PC-9 (cell line): ENCODE results near the gene CLDN20. TPM values are rescaled to one million over a fixed set of nuclear protein-coding genes. Genes with fewer than 3 reads are reported as not detected.

Source experiments
- BruUV-seq: library from RNA; stranded (reverse); fragments of 400-500 nt; replicated peaks from 2 replicates; lab custom pipeline; 2021; lab: Mats Ljungman, UMichigan
- CTCF ChIA-PET: fragments of 300-600 bp; sonication (Branson Sonifier 250); formaldehyde crosslinking; loops from one replicate; lab custom pipeline; 2022; ENCODE audit warnings: antibody characterized with exemption; lab: Charles Lee
- POLR2A ChIA-PET: fragments of 300-600 bp; sonication (Branson Sonifier 250); formaldehyde crosslinking; loops from one replicate; lab custom pipeline; 2022; ENCODE audit warnings: antibody characterized with exemption; ENCODE audit not compliant: unreplicated experiment; lab: Charles Lee
- DNase-seq, 2 experiments: peaks; one replicate each; pipeline versions ENCODE4 v3.0.0 to v3.0.0-alpha.2; 2015 to 2022; ENCODE audit warnings: mixed read lengths in 1 of 2
- H2AFZ ChIP-seq: fragments of 200-600 bp; sonication (generic); 2 replicates; pipeline ENCODE4 v1.8.1; 2017; ENCODE audit warnings: antibody characterized with exemption
- H3F3A ChIP-seq: fragments of 200-600 bp; sonication (generic); 2 replicates; pipeline ENCODE4 v1.8.1; 2017; ENCODE audit warnings: antibody characterized with exemption, mild to moderate bottlenecking, low read depth; ENCODE audit not compliant: insufficient read depth
- H3K27ac ChIP-seq: fragments of 200-600 bp; sonication (generic); 2 replicates; pipeline ENCODE4 v1.6.1; 2016; ENCODE audit warnings: mixed run types
- H3K27me3 ChIP-seq: fragments of 200-600 bp; sonication (generic); 2 replicates; pipeline ENCODE4 v1.6.1; 2016; ENCODE audit warnings: low read depth, mixed run types; ENCODE audit not compliant: insufficient read depth
- H3K36me3 ChIP-seq: fragments of 200-600 bp; sonication (generic); 2 replicates; pipeline ENCODE4 v1.6.1; 2016; ENCODE audit warnings: low read depth, mixed run types
- H3K4me1 ChIP-seq: fragments of 200-600 bp; sonication (generic); replicated peaks from 2 replicates; pipeline ENCODE4 v1.6.1; 2016; ENCODE audit warnings: mixed run types; ENCODE audit not compliant: insufficient read depth
- H3K4me2 ChIP-seq: fragments of 200-600 bp; sonication (generic); 2 replicates; pipeline ENCODE4 v1.6.1; 2017; ENCODE audit warnings: mixed run types
- H3K4me3 ChIP-seq: fragments of 200-600 bp; sonication (generic); 2 replicates; pipeline ENCODE4 v1.6.1; 2016; ENCODE audit warnings: mixed run types
- H3K79me2 ChIP-seq: fragments of 200-600 bp; sonication (generic); 2 replicates; pipeline ENCODE4 v1.6.1; 2017; ENCODE audit warnings: low read depth, mixed run types
- H3K9me2 ChIP-seq: fragments of 200-600 bp; sonication (generic); 2 replicates; pipeline ENCODE4 v1.8.1; 2017; ENCODE audit warnings: mild to moderate bottlenecking; ENCODE audit not compliant: insufficient read depth
- H3K9me3 ChIP-seq: fragments of 200-600 bp; sonication (generic); 2 replicates; pipeline ENCODE4 v1.8.1; 2016; ENCODE audit warnings: low read depth; ENCODE audit not compliant: insufficient read depth
- H4K20me1 ChIP-seq: fragments of 200-600 bp; sonication (generic); 2 replicates; pipeline ENCODE4 v1.8.1; 2017; ENCODE audit not compliant: insufficient read depth
- CTCF ChIP-seq: fragments of 200-600 bp; sonication (generic); conservative IDR thresholded peaks from 2 replicates; pipeline ENCODE4 v1.6.1; 2017; ENCODE audit warnings: mixed run types, antibody characterized with exemption, mild to moderate bottlenecking, moderate library complexity
- EZH2 ChIP-seq: fragments of 200-600 bp; sonication (generic); IDR thresholded peaks from 2 replicates; pipeline ENCODE4 v1.8.0; 2017; ENCODE audit warnings: antibody characterized with exemption, low read depth
- intact Hi-C: fragments of 100-400 bp; cut with micrococcal nuclease; formaldehyde crosslinking; loops from one replicate; pipeline ENCODE4 v1.10.0; 2022; ENCODE audit not compliant: unreplicated experiment
- total RNA-seq: library from RNA; stranded (reverse); gene quantifications from 2 replicates; pipeline ENCODE4 v1.2.3, GENCODE V29; 2021

Gene CLDN20
- total RNA-seq, 1 experiment from 2014 or later, result not detected

DNA sequence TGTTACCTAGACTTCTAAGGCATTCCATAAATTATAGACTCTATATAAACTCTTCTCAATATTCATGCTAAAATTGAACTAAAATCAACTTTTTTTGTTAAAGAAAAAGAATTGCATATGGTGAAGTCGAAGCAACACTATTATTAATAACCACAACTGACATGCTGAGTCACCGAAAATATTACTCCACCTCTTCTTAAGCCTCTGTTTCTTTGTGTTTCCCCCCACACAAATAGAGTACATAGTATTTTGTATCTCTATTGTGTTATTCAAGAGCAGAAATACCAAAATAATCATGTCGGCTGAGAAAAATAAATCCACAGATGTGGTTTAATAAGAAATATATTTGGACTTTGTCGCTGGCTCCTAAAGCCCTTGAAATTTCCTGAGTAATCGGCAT, 26.7 kb downstream of the CLDN20 start:
- Histone ChIP-seq H3F3A (no peaks in the 10 kb centered on the region; the same call in 1 of the 2 replicates), H3K4me3 (no peak overlapping the region), H3K27me3 (no peaks in the 10 kb centered on the region), H2AFZ (no peak overlapping the region), H3K4me1 (no peaks in the 10 kb centered on the region), H3K79me2 (no peaks in the 10 kb centered on the region), H4K20me1 (no peaks in the 10 kb centered on the region), H3K9me3 (no peaks in the 10 kb centered on the region), H3K36me3 (0 out of 2 replicates have a peak, but pooled peaks cover 4% of the 10 kb centered on the region), H3K4me2 (no peak overlapping the region), H3K9me2 (no peaks in the 10 kb centered on the region), H3K27ac (no peak overlapping the region)
- intact Hi-C loops, result no loop called here
- ChIA-PET CTCF (no interaction called here), POLR2A (no interaction called here)
- no TSS peak for BruUV-seq
- TF ChIP-seq EZH2 (no peak), CTCF (no peak)
- DNase-seq, result no peak

DNA sequence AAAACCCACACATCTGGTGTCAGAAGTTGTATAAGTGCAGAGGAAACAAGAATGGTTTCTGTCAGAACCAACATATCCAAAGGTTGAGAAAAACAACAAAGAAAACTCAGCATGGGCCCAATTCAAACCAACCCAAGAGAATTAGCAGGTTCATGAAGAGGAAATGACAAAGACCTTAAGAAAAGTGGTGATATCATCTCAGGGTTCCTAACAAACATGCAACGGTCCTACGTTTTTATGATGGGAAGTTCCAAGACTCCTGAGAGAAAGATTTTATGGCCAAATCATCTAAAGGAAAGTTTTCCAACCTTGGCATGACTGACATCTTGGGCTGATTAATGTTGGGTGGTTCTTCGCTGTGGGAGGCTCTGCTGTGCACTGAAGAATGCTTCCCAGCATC, 27.5 kb downstream of the CLDN20 start:
- H3K27me3 ChIP-seq, result no peaks in the 10 kb centered on the region
- H2AFZ ChIP-seq, result no peak overlapping the region
- H3K36me3 ChIP-seq, result 0 out of 2 replicates have a peak, but pooled peaks cover 4% of the 10 kb centered on the region
- no peaks in the 10 kb centered on the region for H3K9me2 ChIP-seq
- H3F3A ChIP-seq, result no peaks in the 10 kb centered on the region; the same call in 1 of the 2 replicates
- POLR2A ChIA-PET, result interaction anchor here (0.6 kb wide), 1 partner anchor 792 kb away, joined by 3 read pairs; no protein-coding TSS in a partner anchor
- no peaks in the 10 kb centered on the region for H3K9me3 ChIP-seq
- H3K4me1 ChIP-seq, result no peaks in the 10 kb centered on the region
- H3K79me2 ChIP-seq, result no peaks in the 10 kb centered on the region
- CTCF ChIA-PET, result no interaction called here
- no peak overlapping the region for H3K4me2 ChIP-seq
- TF ChIP-seq CTCF (no peak), EZH2 (no peak)
- intact Hi-C loops, result no loop called here
- BruUV-seq, result no TSS peak
- no peaks in the 10 kb centered on the region for H4K20me1 ChIP-seq
- H3K27ac ChIP-seq, result no peak overlapping the region
- DNase-seq, result no peak
- no peak overlapping the region for H3K4me3 ChIP-seq

DNA sequence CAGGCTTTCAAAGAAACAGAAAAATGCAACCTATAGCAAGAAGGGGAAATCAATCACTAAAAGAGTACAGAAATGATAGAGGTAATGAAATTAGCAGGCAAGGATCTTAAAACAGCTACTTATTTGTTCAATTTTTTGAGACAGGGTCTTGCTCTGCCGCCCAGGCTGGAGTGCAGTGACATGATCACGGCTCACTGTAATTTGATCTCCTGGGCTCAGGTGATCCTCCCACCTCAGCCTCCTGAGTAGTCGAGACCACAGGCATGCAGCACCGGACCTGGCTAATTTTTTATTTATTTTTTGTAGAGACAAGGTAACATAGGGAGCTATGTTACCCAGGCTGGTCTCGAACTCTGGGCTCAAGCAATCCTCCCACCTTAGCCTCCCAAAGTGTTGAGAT, 28.9 kb downstream of the CLDN20 start:
- ChIA-PET POLR2A (interaction anchor here (0.6 kb wide), 1 partner anchor 15 kb away, joined by 5 read pairs; no protein-coding TSS in a partner anchor), CTCF (interaction anchor here (0.7 kb wide), 1 partner anchor 612 kb away, joined by 5 read pairs; no protein-coding TSS in a partner anchor)
- H3K4me3 ChIP-seq, result no peak overlapping the region
- no peaks in the 10 kb centered on the region; the same call in 1 of the 2 replicates for H3F3A ChIP-seq
- TF ChIP-seq CTCF (no peak), EZH2 (no peak)
- H3K27me3 ChIP-seq, result no peaks in the 10 kb centered on the region
- DNase-seq, result no peak
- no peaks in the 10 kb centered on the region for H4K20me1 ChIP-seq
- no peaks in the 10 kb centered on the region for H3K9me3 ChIP-seq
- peaks cover 7% of the 10 kb centered on the region; the same call in 1 of the 2 replicates for H3K36me3 ChIP-seq
- H3K4me1 ChIP-seq, result no peaks in the 10 kb centered on the region
- no peak overlapping the region for H2AFZ ChIP-seq
- no TSS peak for BruUV-seq
- H3K27ac ChIP-seq, result no peak overlapping the region
- intact Hi-C loops, result no loop called here
- H3K9me2 ChIP-seq, result no peaks in the 10 kb centered on the region
- H3K4me2 ChIP-seq, result no peak overlapping the region
- no peaks in the 10 kb centered on the region for H3K79me2 ChIP-seq
